Stimulated activated CD8-positive, alpha-beta memory T cell treated with anti-CD3 and anti-CD28 coated beads, Interleukin-4, amount 100 ng/mL, for 1 hour (primary cell): ENCODE data around the gene CHCHD4.

ENCODE experiments used
- DNase-seq, 2 donors: peaks; one replicate each; pipeline ENCODE4 v3.0.0-alpha.2; 2020; ENCODE audit warnings: low read depth in 2 of 2, low spot score in 1 of 2

Gene CHCHD4

GRCh38 chr3:14124615-14125192 is at the start of gene CHCHD4, which contains the start of gene TMEM43:
Gene CHCHD4 (minus strand): TSS chr3:14124870. CDS start chr3:14124676, 194 bp downstream.
Gene TMEM43 (plus strand): TSS chr3:14125052. CDS start chr3:14125194, 142 bp downstream.
- peak; percentile 92 to 98 for DNase-seq

- DNase-seq, result no peak
Measured at GRCh38 chr3:14172496-14172895, 47.8 kb upstream of the CHCHD4 start.

GRCh38 chr3:14170531-14171159 is 46.0 kb upstream of the CHCHD4 start:
- DNase-seq, result no peak

- DNase-seq, result no peak
Measured at GRCh38 chr3:14169871-14170270, 45.2 kb upstream of the CHCHD4 start.

GRCh38 chr3:14169435-14169834 is 44.8 kb upstream of the CHCHD4 start:
- DNase-seq, result no peak

- no peak for DNase-seq
Measured at GRCh38 chr3:14166877-14167603, 42.4 kb upstream of the CHCHD4 start.

GRCh38 chr3:14162178-14162577 is 37.5 kb upstream of the CHCHD4 start:
- DNase-seq, result no peak

GRCh38 chr3:14161282-14161681 is 36.6 kb upstream of the CHCHD4 start:
- DNase-seq, result no peak

GRCh38 chr3:14159426-14159825 is 34.8 kb upstream of the CHCHD4 start:
- DNase-seq, result no peak

- DNase-seq, result no peak
Measured at GRCh38 chr3:14158370-14158769, 33.7 kb upstream of the CHCHD4 start.

- no peak for DNase-seq
Measured at GRCh38 chr3:14157951-14158350, 33.3 kb upstream of the CHCHD4 start.

- DNase-seq, result no peak
Measured at GRCh38 chr3:14156843-14157561, 32.3 kb upstream of the CHCHD4 start.

GRCh38 chr3:14156201-14156600 is 31.5 kb upstream of the CHCHD4 start:
- no peak for DNase-seq

GRCh38 chr3:14154895-14155440 is 30.3 kb upstream of the CHCHD4 start:
- DNase-seq, result no peak

GRCh38 chr3:14154276-14154675 is 29.6 kb upstream of the CHCHD4 start:
- no peak for DNase-seq

GRCh38 chr3:14153663-14154062 is 29.0 kb upstream of the CHCHD4 start:
- no peak for DNase-seq

GRCh38 chr3:14152963-14153355 is 28.3 kb upstream of the CHCHD4 start:
- no peak for DNase-seq

GRCh38 chr3:14152233-14152962 is 27.7 kb upstream of the CHCHD4 start:
- DNase-seq, result no peak

GRCh38 chr3:14151471-14152083 is 26.9 kb upstream of the CHCHD4 start:
- no peak for DNase-seq

- DNase-seq, result no peak
Measured at GRCh38 chr3:14150491-14151230, 26.0 kb upstream of the CHCHD4 start.
